IPS-NIHi7 (cell line): Measurements from ENCODE around the gene TP63.

Source experiments
- DNase-seq: peaks from one replicate; pipeline ENCODE4 v3.0.0; 2012; ENCODE audit warnings: mixed read lengths; ENCODE audit errors: extremely low spot score

TP63 gene

GRCh38 chr3:189809583-189809982 is 178.4 kb downstream of the TP63 start:
- no peak for DNase-seq

GRCh38 chr3:189812806-189813465 is 181.7 kb downstream of the TP63 start:
- no peak for DNase-seq

- DNase-seq = peak; percentile 28
Measured at GRCh38 chr3:189813647-189814240, 182.6 kb downstream of the TP63 start.

- DNase-seq = no peak
Measured at GRCh38 chr3:189820365-189820720, 189.2 kb downstream of the TP63 start.

GRCh38 chr3:189821262-189821661 is 190.1 kb downstream of the TP63 start:
- no peak for DNase-seq

- DNase-seq = peak; percentile 31
Measured at GRCh38 chr3:189822726-189823125, 191.5 kb downstream of the TP63 start.

GRCh38 chr3:189824629-189825312 is 193.6 kb downstream of the TP63 start:
- no peak for DNase-seq

GRCh38 chr3:189826566-189826965 is 195.4 kb downstream of the TP63 start:
- DNase-seq = no peak

- no peak for DNase-seq
Measured at GRCh38 chr3:189827108-189827507, 195.9 kb downstream of the TP63 start.

- no peak for DNase-seq
Measured at GRCh38 chr3:189830401-189830800, 199.2 kb downstream of the TP63 start.

GRCh38 chr3:189833266-189833665 is 202.1 kb downstream of the TP63 start:
- DNase-seq = no peak

GRCh38 chr3:189833996-189834395 is 202.8 kb downstream of the TP63 start:
- no peak for DNase-seq

GRCh38 chr3:189834462-189834861 is 203.3 kb downstream of the TP63 start:
- DNase-seq = no peak

- DNase-seq = no peak
Measured at GRCh38 chr3:189836795-189837194, 205.6 kb downstream of the TP63 start.

GRCh38 chr3:189838291-189838690 is 207.1 kb downstream of the TP63 start:
- no peak for DNase-seq

- DNase-seq = no peak
Measured at GRCh38 chr3:189839576-189839975, 208.4 kb downstream of the TP63 start.

- no peak for DNase-seq
Measured at GRCh38 chr3:189841473-189842205, 210.4 kb downstream of the TP63 start.

GRCh38 chr3:189842681-189843602 is 211.8 kb downstream of the TP63 start:
- DNase-seq = no peak

- no peak for DNase-seq
Measured at GRCh38 chr3:189845069-189845468, 213.9 kb downstream of the TP63 start.

- DNase-seq = no peak
Measured at GRCh38 chr3:189848395-189849040, 217.3 kb downstream of the TP63 start.

- no peak for DNase-seq
Measured at GRCh38 chr3:189849262-189849661, 218.1 kb downstream of the TP63 start.
